ENCODE results near the gene STARD3. TPM values are rescaled to one million over a fixed set of nuclear protein-coding genes. Genes with fewer than 3 reads are reported as not detected.
"Not testable (repeated sequence)": the region's sequence is repeated elsewhere in the genome, so short reads cannot be mapped to it uniquely, and the experiment has no call there.

The STARD3 gene
- total RNA-seq, 1 experiment from 2014 or later: 55.5 TPM

- no TSS peak for BruUV-seq (replicated peaks)
- no peak for DNase-seq
- Mint-ChIP-seq H3K4me3 (ENCODE audit: unreplicated experiment) (no peak overlapping the region), H3K4me1 (ENCODE audit: low read depth, unreplicated experiment) (peaks cover 7% of the 10 kb centered on the region), H3K36me3 (ENCODE audit: insufficient read depth, unreplicated experiment) (peaks cover 51% of the 10 kb centered on the region), H3K9me3 (ENCODE audit: unreplicated experiment) (no peaks in the 10 kb centered on the region), H3K27ac (ENCODE audit: unreplicated experiment) (no peak overlapping the region), H3K27me3 (ENCODE audit: insufficient read depth, unreplicated experiment) (no peaks in the 10 kb centered on the region)
- Histone ChIP-seq H3K4me3 (ENCODE audit: low read depth, low read length) (no peak overlapping the region), H3K9me3 (no peaks in the 10 kb centered on the region), H3K4me1 (peaks cover 28% of the 10 kb centered on the region), H3K36me3 (ENCODE audit: control insufficient read depth, insufficient read depth, low read length) (peaks cover 5% of the 10 kb centered on the region), H3K27me3 (replicated peaks; ENCODE audit: control insufficient read depth, insufficient read depth, low read length) (no peaks in the 10 kb centered on the region)
- ChIA-PET POLR2A (no interaction called here), CTCF (interaction anchor here (1.2 kb wide), 1 partner anchor 23 kb away, joined by 4 read pairs; the partner anchor contains the start of gene MIEN1)
- TF ChIP-seq, protein P1, sequence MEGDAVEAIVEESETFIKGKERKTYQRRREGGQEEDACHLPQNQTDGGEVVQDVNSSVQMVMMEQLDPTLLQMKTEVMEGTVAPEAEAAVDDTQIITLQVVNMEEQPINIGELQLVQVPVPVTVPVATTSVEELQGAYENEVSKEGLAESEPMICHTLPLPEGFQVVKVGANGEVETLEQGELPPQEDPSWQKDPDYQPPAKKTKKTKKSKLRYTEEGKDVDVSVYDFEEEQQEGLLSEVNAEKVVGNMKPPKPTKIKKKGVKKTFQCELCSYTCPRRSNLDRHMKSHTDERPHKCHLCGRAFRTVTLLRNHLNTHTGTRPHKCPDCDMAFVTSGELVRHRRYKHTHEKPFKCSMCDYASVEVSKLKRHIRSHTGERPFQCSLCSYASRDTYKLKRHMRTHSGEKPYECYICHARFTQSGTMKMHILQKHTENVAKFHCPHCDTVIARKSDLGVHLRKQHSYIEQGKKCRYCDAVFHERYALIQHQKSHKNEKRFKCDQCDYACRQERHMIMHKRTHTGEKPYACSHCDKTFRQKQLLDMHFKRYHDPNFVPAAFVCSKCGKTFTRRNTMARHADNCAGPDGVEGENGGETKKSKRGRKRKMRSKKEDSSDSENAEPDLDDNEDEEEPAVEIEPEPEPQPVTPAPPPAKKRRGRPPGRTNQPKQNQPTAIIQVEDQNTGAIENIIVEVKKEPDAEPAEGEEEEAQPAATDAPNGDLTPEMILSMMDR (IDR thresholded peaks at IDR 0.05; ENCODE audit: insufficient read depth in 1 of 2, low read depth in 1 of 2, low read length in 1 of 2, severe bottlenecking in 1 of 2, unreplicated experiment in 1 of 2): no peak
- intact Hi-C loops (cut with micrococcal nuclease; ENCODE audit: unreplicated experiment): no loop called here
Observed at GRCh38 chr17:39706921-39707337, 70.0 kb downstream of the STARD3 start.

DNA sequence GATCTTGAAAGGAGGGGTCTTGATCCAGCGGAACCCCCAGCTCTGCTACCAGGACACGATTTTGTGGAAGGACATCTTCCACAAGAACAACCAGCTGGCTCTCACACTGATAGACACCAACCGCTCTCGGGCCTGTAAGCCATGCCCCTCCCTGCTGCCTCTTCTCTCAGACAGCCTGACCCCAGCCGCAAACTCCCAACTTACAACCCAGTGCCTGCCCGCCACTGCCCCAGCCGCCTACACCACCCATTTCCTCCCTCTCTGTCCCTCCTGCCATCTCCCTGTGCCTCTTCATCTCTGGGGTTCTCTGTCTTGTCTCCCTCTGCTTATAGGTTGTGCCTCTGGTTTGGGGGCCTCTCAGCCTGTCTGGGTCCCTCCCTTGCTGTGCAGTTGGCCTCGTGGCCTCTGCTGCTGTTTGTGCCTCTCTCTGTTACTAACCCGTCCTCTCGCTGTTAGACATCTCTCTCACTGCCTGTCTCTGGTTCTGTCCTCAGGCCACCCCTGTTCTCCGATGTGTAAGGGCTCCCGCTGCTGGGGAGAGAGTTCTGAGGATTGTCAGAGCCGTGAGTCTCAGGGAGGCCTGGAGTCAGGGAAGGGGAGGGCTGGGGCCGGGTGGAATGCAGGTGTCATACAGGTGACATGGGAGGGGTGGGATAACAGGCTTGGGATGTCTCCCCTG is 72.5 kb downstream of the STARD3 start:
- Mint-ChIP-seq H3K4me1 (ENCODE audit: low read depth, unreplicated experiment) (peaks cover 5% of the 10 kb centered on the region), H3K36me3 (ENCODE audit: insufficient read depth, unreplicated experiment) (peaks cover 57% of the 10 kb centered on the region), H3K27me3 (ENCODE audit: insufficient read depth, unreplicated experiment) (no peaks in the 10 kb centered on the region), H3K9me3 (ENCODE audit: unreplicated experiment) (no peaks in the 10 kb centered on the region), H3K27ac (ENCODE audit: unreplicated experiment) (no peak overlapping the region), H3K4me3 (ENCODE audit: unreplicated experiment) (no peak overlapping the region)
- intact Hi-C loops (cut with micrococcal nuclease; ENCODE audit: unreplicated experiment): no loop called here
- Histone ChIP-seq H3K9me3 (no peaks in the 10 kb centered on the region), H3K4me3 (ENCODE audit: low read depth, low read length) (no peak overlapping the region), H3K4me1 (peaks cover 10% of the 10 kb centered on the region), H3K27me3 (replicated peaks; ENCODE audit: control insufficient read depth, insufficient read depth, low read length) (no peaks in the 10 kb centered on the region), H3K36me3 (ENCODE audit: control insufficient read depth, insufficient read depth, low read length) (peaks cover 7% of the 10 kb centered on the region)
- no TSS peak for BruUV-seq (replicated peaks)
- ChIA-PET POLR2A (no interaction called here), CTCF (interaction anchor here (1.0 kb wide), 1 partner anchor 21 kb away, joined by 3 read pairs; no protein-coding TSS in a partner anchor)
- DNase-seq: no peak
- TF ChIP-seq, protein P1 (IDR thresholded peaks at IDR 0.05; ENCODE audit: insufficient read depth in 1 of 2, low read depth in 1 of 2, low read length in 1 of 2, severe bottlenecking in 1 of 2, unreplicated experiment in 1 of 2): no peak

GRCh38 chr17:39709998-39710964 is 73.3 kb downstream of the STARD3 start:
- CTCF ChIA-PET: interaction anchor here (0.5 kb wide), 1 partner anchor 54 kb away, joined by 5 read pairs; no protein-coding TSS in a partner anchor
- H3K27ac Mint-ChIP-seq (ENCODE audit: unreplicated experiment): no peak overlapping the region
- DNase-seq: no peak
- Histone ChIP-seq H3K27me3 (replicated peaks; ENCODE audit: control insufficient read depth, insufficient read depth, low read length) (no peaks in the 10 kb centered on the region), H3K9me3 (no peaks in the 10 kb centered on the region), H3K4me3 (ENCODE audit: low read depth, low read length) (no peak overlapping the region), H3K4me1 (peaks cover 5% of the 10 kb centered on the region), H3K36me3 (ENCODE audit: control insufficient read depth, insufficient read depth, low read length) (peaks cover 7% of the 10 kb centered on the region)
- BruUV-seq (replicated peaks): no TSS peak
- TF ChIP-seq, protein P1 (IDR thresholded peaks at IDR 0.05; ENCODE audit: insufficient read depth in 1 of 2, low read depth in 1 of 2, low read length in 1 of 2, severe bottlenecking in 1 of 2, unreplicated experiment in 1 of 2): no peak
- H3K27me3 Mint-ChIP-seq (ENCODE audit: insufficient read depth, unreplicated experiment): no peaks in the 10 kb centered on the region
- POLR2A ChIA-PET: no interaction called here
- H3K4me3 Mint-ChIP-seq (ENCODE audit: unreplicated experiment): no peak overlapping the region
- peaks cover 58% of the 10 kb centered on the region for H3K36me3 Mint-ChIP-seq (ENCODE audit: insufficient read depth, unreplicated experiment)
- no peaks in the 10 kb centered on the region for H3K9me3 Mint-ChIP-seq (ENCODE audit: unreplicated experiment)
- intact Hi-C loops (cut with micrococcal nuclease; ENCODE audit: unreplicated experiment): no loop called here
- H3K4me1 Mint-ChIP-seq (ENCODE audit: low read depth, unreplicated experiment): no peaks in the 10 kb centered on the region

DNA sequence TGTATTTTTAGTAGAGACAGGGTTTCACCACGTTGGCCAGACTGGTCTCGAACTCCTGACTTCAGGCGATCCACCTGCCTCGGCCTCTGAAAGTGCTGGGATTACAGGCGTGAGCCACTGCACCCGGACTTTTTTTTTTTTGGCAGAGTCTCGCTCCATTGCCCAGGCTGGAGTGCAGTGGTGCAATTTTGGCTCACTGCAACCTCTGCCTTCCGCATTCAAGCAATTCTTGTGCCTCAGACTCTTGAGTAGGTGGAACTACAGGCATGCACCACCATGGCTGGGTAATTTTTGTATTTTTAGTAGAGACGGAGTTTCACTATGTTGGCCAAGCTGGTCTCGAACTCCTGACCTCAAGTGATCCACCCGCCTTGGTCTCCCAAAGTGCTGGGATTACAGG is 74.1 kb downstream of the STARD3 start:
- H3K4me3 Mint-ChIP-seq (ENCODE audit: unreplicated experiment); H3K4me1 Mint-ChIP-seq (ENCODE audit: low read depth, unreplicated experiment); H3K4me3 ChIP-seq (ENCODE audit: low read depth, low read length); H3K27ac Mint-ChIP-seq (ENCODE audit: unreplicated experiment); H3K36me3 ChIP-seq (ENCODE audit: control insufficient read depth, insufficient read depth, low read length); BruUV-seq (replicated peaks); H3K9me3 Mint-ChIP-seq (ENCODE audit: unreplicated experiment); H3K4me1 ChIP-seq; intact Hi-C loops (cut with micrococcal nuclease; ENCODE audit: unreplicated experiment); DNase-seq; H3K27me3 Mint-ChIP-seq (ENCODE audit: insufficient read depth, unreplicated experiment); POLR2A ChIA-PET; H3K9me3 ChIP-seq; H3K27me3 ChIP-seq (replicated peaks; ENCODE audit: control insufficient read depth, insufficient read depth, low read length): not testable (repeated sequence)
- peaks cover 65% of the 10 kb centered on the region for H3K36me3 Mint-ChIP-seq (ENCODE audit: insufficient read depth, unreplicated experiment)
- CTCF ChIA-PET: interaction anchor here (0.5 kb wide), 1 partner anchor 54 kb away, joined by 5 read pairs; no protein-coding TSS in a partner anchor

All from Caco-2 (cell line).